MM.1S (cell line): ENCODE measurements around the gene EHF.

Experiments used
- DNase-seq: peaks from one replicate; pipeline ENCODE4 v3.0.0-alpha.2; 2015
- H2AFZ ChIP-seq: fragments of 300-600 bp; sonication (generic); 2 replicates; pipeline ENCODE4 v1.6.0; 2016; ENCODE audit warnings: antibody characterized with exemption, low read length
- H3F3A ChIP-seq: fragments of 300-600 bp; sonication (generic); 2 replicates; pipeline ENCODE4 v1.6.1; 2016; ENCODE audit warnings: mild to moderate bottlenecking, antibody characterized with exemption, low read length, moderate library complexity, mixed read lengths; ENCODE audit not compliant: insufficient read depth
- H3K27ac ChIP-seq: fragments of 300-600 bp; sonication (generic); 2 replicates; pipeline ENCODE4 v1.5.1; 2016; ENCODE audit warnings: mild to moderate bottlenecking, low read length
- H3K27me3 ChIP-seq: fragments of 300-600 bp; sonication (generic); replicated peaks from 2 replicates; pipeline ENCODE4 v1.6.0; 2016; ENCODE audit warnings: low read length; ENCODE audit not compliant: insufficient read depth
- H3K36me3 ChIP-seq: fragments of 300-600 bp; sonication (generic); replicated peaks from 2 replicates; pipeline ENCODE4 v1.6.1; 2016; ENCODE audit warnings: mild to moderate bottlenecking, low read length, mixed read lengths; ENCODE audit not compliant: insufficient read depth
- H3K4me1 ChIP-seq: fragments of 300-600 bp; sonication (generic); 2 replicates; pipeline ENCODE4 v1.6.1; 2016; ENCODE audit warnings: low read length, mixed read lengths
- H3K4me2 ChIP-seq: fragments of 300-600 bp; sonication (generic); 2 replicates; pipeline ENCODE4 v1.6.0; 2016; ENCODE audit warnings: low read depth, low read length
- H3K4me3 ChIP-seq: fragments of 300-600 bp; sonication (generic); 2 replicates; pipeline ENCODE4 v1.5.1; 2016; ENCODE audit warnings: low read length, mixed read lengths
- H3K79me2 ChIP-seq: fragments of 300-600 bp; sonication (generic); 2 replicates; pipeline ENCODE4 v1.6.1; 2016; ENCODE audit warnings: mixed run types, low read length, mixed read lengths
- H3K9ac ChIP-seq: fragments of 300-600 bp; sonication (generic); 2 replicates; pipeline ENCODE4 v1.6.1; 2016; ENCODE audit warnings: low read length, mixed read lengths
- H3K9me2 ChIP-seq: fragments of 300-600 bp; sonication (generic); replicated peaks from 2 replicates; pipeline ENCODE4 v1.6.1; 2016; ENCODE audit warnings: mild to moderate bottlenecking, low read length, mixed read lengths; ENCODE audit not compliant: insufficient read depth
- H3K9me3 ChIP-seq: fragments of 300-600 bp; sonication (generic); replicated peaks from 2 replicates; pipeline ENCODE4 v1.6.1; 2016; ENCODE audit warnings: mild to moderate bottlenecking, low read length, mixed read lengths; ENCODE audit not compliant: insufficient read depth
- H4K20me1 ChIP-seq: fragments of 300-600 bp; sonication (generic); 2 replicates; pipeline ENCODE4 v1.6.1; 2016; ENCODE audit warnings: mild to moderate bottlenecking, low read length, moderate library complexity, mixed read lengths; ENCODE audit not compliant: insufficient read depth
- EZH2 ChIP-seq: fragments of 300-600 bp; sonication (generic); optimal IDR thresholded peaks from 2 replicates; pipeline ENCODE3; 2017; ENCODE audit warnings: low read depth, mild to moderate bottlenecking, antibody characterized with exemption, low read length, mixed read lengths
- EZH2phosphoT487 ChIP-seq: fragments of 300-600 bp; sonication (generic); IDR thresholded peaks from 2 replicates; pipeline ENCODE4 v1.6.1; 2018; ENCODE audit warnings: antibody characterized with exemption, low read length
- TF ChIP-seq, protein P1 (sequence below): fragments of 300-600 bp; sonication (generic); IDR thresholded peaks from 2 replicates; pipeline ENCODE4 v1.5.1; 2016; ENCODE audit warnings: antibody characterized with exemption, low read length, mixed read lengths

Gene EHF

DNA sequence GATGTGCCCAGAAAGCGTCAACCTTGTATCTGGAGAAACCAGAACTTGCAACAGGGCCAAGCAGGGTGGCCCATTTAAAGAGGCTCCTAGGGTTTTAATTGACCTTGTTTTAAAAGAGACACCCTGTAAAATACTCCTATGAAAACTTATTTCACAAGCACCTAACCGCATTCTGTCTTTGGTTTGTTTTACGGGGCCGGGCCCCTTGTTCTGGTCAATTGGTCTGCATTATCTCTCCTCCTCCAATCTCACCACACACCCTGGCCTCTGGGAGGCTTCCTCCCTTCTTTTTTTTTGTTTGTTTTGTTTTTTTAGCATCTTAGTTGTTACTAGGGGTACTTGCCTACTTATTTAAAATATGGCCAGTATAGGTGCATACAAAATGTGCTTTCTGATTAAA, 4.7 kb downstream of the EHF start:
- H3F3A ChIP-seq: no peaks in the 10 kb centered on the region
- no peak overlapping the region for H3K4me2 ChIP-seq
- no peak overlapping the region for H3K4me3 ChIP-seq
- H3K9me3 ChIP-seq: no peaks in the 10 kb centered on the region
- H4K20me1 ChIP-seq: no peaks in the 10 kb centered on the region
- H3K79me2 ChIP-seq: no peaks in the 10 kb centered on the region
- H3K9ac ChIP-seq: no peak overlapping the region
- H3K4me1 ChIP-seq: 0 out of 2 replicates have a peak, but pooled peaks cover 4% of the 10 kb centered on the region
- no peaks in the 10 kb centered on the region for H3K9me2 ChIP-seq
- no peak for TF ChIP-seq EZH2phosphoT487
- TF ChIP-seq, protein P1, sequence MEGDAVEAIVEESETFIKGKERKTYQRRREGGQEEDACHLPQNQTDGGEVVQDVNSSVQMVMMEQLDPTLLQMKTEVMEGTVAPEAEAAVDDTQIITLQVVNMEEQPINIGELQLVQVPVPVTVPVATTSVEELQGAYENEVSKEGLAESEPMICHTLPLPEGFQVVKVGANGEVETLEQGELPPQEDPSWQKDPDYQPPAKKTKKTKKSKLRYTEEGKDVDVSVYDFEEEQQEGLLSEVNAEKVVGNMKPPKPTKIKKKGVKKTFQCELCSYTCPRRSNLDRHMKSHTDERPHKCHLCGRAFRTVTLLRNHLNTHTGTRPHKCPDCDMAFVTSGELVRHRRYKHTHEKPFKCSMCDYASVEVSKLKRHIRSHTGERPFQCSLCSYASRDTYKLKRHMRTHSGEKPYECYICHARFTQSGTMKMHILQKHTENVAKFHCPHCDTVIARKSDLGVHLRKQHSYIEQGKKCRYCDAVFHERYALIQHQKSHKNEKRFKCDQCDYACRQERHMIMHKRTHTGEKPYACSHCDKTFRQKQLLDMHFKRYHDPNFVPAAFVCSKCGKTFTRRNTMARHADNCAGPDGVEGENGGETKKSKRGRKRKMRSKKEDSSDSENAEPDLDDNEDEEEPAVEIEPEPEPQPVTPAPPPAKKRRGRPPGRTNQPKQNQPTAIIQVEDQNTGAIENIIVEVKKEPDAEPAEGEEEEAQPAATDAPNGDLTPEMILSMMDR: no peak
- no peak for TF ChIP-seq EZH2
- no peak for DNase-seq
- no peak overlapping the region for H3K27ac ChIP-seq
- no peak overlapping the region for H2AFZ ChIP-seq
- H3K36me3 ChIP-seq: no peaks in the 10 kb centered on the region
- H3K27me3 ChIP-seq: no peaks in the 10 kb centered on the region

DNA sequence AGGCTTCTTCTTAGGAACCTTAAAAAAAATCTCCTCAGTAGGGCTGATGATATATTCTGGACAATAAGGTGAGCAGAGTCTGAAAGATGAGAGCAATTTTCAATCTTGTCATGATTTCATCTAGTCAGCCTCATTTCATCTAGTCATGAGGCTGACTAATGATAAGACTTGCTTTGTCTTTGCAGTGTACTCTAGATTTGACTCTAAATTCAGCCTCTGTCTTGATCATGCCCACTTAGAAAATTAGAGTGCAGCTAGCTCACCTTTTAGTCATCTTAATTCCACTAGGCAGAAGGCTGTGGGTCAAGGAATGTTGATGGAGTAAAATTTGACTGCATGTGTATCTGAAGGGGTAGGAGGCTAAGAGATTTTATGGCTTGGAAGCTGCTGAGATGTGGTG, 5.5 kb downstream of the EHF start:
- Histone ChIP-seq H3K9me3 (no peaks in the 10 kb centered on the region), H3K9me2 (no peaks in the 10 kb centered on the region), H3K9ac (no peak overlapping the region), H3K4me3 (no peak overlapping the region), H3K4me1 (0 out of 2 replicates have a peak, but pooled peaks cover 4% of the 10 kb centered on the region), H4K20me1 (no peaks in the 10 kb centered on the region), H3K79me2 (no peaks in the 10 kb centered on the region), H3K27me3 (no peaks in the 10 kb centered on the region), H3F3A (no peaks in the 10 kb centered on the region), H3K4me2 (no peak overlapping the region), H3K27ac (no peak overlapping the region), H2AFZ (no peak overlapping the region), H3K36me3 (no peaks in the 10 kb centered on the region)
- no peak for DNase-seq
- TF ChIP-seq EZH2phosphoT487 (no peak), EZH2 (no peak)
- TF ChIP-seq, protein P1: no peak

DNA sequence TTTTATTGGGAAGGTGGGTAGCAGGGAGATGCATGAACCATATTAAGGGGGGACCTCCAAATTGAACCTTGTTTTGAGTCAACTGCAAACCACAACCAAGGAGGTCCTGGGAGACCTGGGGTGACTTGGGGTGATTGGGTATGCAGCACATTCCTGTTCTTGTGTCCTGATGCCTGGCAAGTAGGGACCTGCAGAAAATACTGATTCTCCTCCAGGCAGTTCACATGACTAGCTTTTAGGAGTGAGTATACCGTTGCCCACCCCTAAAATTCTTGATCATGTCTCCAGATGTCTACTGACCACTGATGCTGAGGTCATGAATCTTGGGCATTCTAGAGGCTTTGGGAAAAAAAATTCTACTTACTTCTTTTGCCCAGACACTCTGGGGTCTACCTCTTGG, 6.3 kb downstream of the EHF start:
- Histone ChIP-seq H3K36me3 (no peaks in the 10 kb centered on the region), H4K20me1 (no peaks in the 10 kb centered on the region), H3K4me1 (0 out of 2 replicates have a peak, but pooled peaks cover 8% of the 10 kb centered on the region), H3K4me3 (no peak overlapping the region), H2AFZ (no peak overlapping the region), H3K4me2 (no peak overlapping the region), H3K9ac (no peak overlapping the region), H3K27me3 (no peaks in the 10 kb centered on the region), H3F3A (no peaks in the 10 kb centered on the region), H3K9me3 (no peaks in the 10 kb centered on the region), H3K9me2 (no peaks in the 10 kb centered on the region), H3K79me2 (no peaks in the 10 kb centered on the region), H3K27ac (no peak overlapping the region)
- TF ChIP-seq EZH2phosphoT487 (no peak), EZH2 (no peak)
- TF ChIP-seq, protein P1: no peak
- DNase-seq: no peak
